Lung (tissue), 12 donors: Measurements from ENCODE around the gene TLE3. TPM values are rescaled to one million over a fixed set of nuclear protein-coding genes. Genes with fewer than 3 reads are reported as not detected.

Source experiments
- ATAC-seq: fragments of 200-7000 bp; cut with Tn5 transposase; one replicate; pipeline ENCODE4 v1.9.1; 2020; ENCODE audit warnings: moderate number of reproducible peaks; ENCODE audit not compliant: insufficient read depth, low FRiP score
- DNase-seq, 3 donors: peaks; one replicate each; pipeline ENCODE4 v3.0.0-alpha.2; 2013 to 2017
- H3K27ac ChIP-seq, 2 donors: one replicate each; pipeline ENCODE4 v1.5.1; 2013; ENCODE audit warnings: mild to moderate bottlenecking in 2 of 2, moderate library complexity in 2 of 2, control low read depth in 1 of 2, inconsistent platforms in 1 of 2, low read depth in 1 of 2, low read length in 1 of 2
- H3K27me3 ChIP-seq, 3 donors: one replicate each; pipeline ENCODE4 v1.5.1; 2013; ENCODE audit warnings: low read length in 2 of 3; ENCODE audit not compliant: control insufficient read depth in 3 of 3, insufficient read depth in 3 of 3
- H3K36me3 ChIP-seq, 4 donors: one replicate each; pipeline ENCODE4 v1.5.1; 2013; ENCODE audit warnings: low read length in 4 of 4, mild to moderate bottlenecking in 1 of 4, moderate library complexity in 1 of 4; ENCODE audit not compliant: control insufficient read depth in 4 of 4, insufficient read depth in 4 of 4
- H3K4me1 ChIP-seq, 5 donors: one replicate each; pipeline ENCODE4 v1.5.1; 2013; ENCODE audit warnings: low read length in 5 of 5, mild to moderate bottlenecking in 2 of 5, moderate library complexity in 1 of 5; ENCODE audit not compliant: control insufficient read depth in 5 of 5, insufficient read depth in 5 of 5
- H3K4me3 ChIP-seq: one replicate; pipeline ENCODE4 v1.5.1; 2013; ENCODE audit warnings: mild to moderate bottlenecking, control low read depth, moderate library complexity
- H3K9ac ChIP-seq, 2 donors: one replicate each; pipeline ENCODE4 v1.5.1; 2013; ENCODE audit warnings: low read length in 2 of 2, control low read depth in 1 of 2; ENCODE audit not compliant: insufficient read depth in 1 of 2
- H3K9me3 ChIP-seq, 4 donors: one replicate each; pipeline ENCODE4 v1.5.1; 2013; ENCODE audit warnings: low read length in 3 of 4, mild to moderate bottlenecking in 1 of 4, moderate library complexity in 1 of 4; ENCODE audit not compliant: control insufficient read depth in 4 of 4, insufficient read depth in 3 of 4
- CTCF ChIP-seq: IDR thresholded peaks from 2 replicates; pipeline ENCODE4 v1.5.1; 2012; ENCODE audit warnings: mild to moderate bottlenecking; ENCODE audit errors: control extremely low read depth, extremely low read depth
- WGBS, 2 donors: extraction: QIAGEN DNeasy Blood & Tissue Kit; methylation state at CpG; one replicate each; pipeline ENCODE4 v1.1.7; 2013; 5-methylcytosine and 5-hydroxymethylcytosine counted together
- polyA plus RNA-seq, 2 donors: library from polyadenylated mRNA; stranded (reverse); fragments of 200-250 nt; gene quantifications; one replicate each; pipeline ENCODE4 v1.2.1, GENCODE V29; 2013
- total RNA-seq, 2 donors: library from RNA; depleted of rRNA in 1 of 2; stranded (reverse); fragments of >200 nt in 1 of 2; gene quantifications; one replicate each; pipeline ENCODE4 v1.2.1, GENCODE V29; 2014 to 2021
- donor health status: control.
- donor health status: control.
- donor health status: Bipolar disorder and iron deficiency.
- donor health status: healthy.
- donor health status: DM: yes; HTN: yes; CAD: no.

TLE3 gene
- total and polyA plus RNA-seq, 4 donors = 22.7 to 77.3 (median 73.3) TPM

GRCh38 chr15:70037292-70037640 lies 60.5 kb downstream of the TLE3 start:
- DNase-seq (no peak), ATAC-seq (no peak)
- H3K36me3 ChIP-seq = no peaks in the 10 kb centered on the region
- TF ChIP-seq CTCF = no peak
- H3K9ac ChIP-seq = no peak overlapping the region
- peaks cover 0 to 2% (median 0%) of the 10 kb centered on the region in 4 donors for H3K9me3 ChIP-seq
- peaks cover 0 to 13% (median 0%) of the 10 kb centered on the region in 5 donors for H3K4me1 ChIP-seq
- no peak overlapping the region for H3K27ac ChIP-seq
- H3K27me3 ChIP-seq = peaks cover 0 to 6% (median 0%) of the 10 kb centered on the region in 3 donors
- H3K4me3 ChIP-seq = no peak overlapping the region
- 91 to 94% methylated on average over 2 of the region's 2 CpGs for WGBS, 2 donors

DNA sequence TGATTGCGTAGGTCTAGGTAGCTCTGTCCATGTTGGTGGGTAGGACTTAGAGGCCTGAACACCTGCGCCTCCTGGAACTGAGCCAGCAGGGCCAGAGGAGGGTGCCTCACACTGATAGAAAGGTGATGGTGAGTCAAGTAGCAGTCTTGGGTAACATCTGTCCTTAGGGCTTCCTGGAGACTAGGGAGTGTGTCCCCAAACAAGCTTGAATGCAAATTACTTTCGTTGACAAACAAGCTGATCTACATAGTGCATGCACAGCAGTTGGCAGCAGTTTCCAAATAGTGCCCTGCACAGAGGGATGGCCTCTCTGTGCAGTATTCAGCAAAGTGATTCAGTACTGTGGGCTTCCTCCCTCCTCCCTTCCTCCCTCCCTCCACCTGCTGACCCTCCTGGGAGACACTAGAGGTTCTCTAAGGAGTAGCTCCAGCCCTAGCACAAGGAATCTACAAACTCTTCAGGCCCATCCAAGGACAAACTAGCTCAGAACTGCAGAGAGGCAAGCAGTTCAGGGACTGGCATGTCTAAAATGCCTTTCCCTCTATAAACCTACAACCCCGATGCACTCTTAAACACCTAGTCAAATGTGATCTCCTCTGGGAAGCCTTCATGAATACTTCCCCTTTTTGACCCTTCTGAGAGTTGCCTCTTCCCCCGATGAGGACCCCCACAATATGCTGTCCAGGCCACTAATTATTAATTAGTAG lies 61.0 kb downstream of the TLE3 start:
- Histone ChIP-seq H3K9me3 (peaks cover 0 to 2% (median 0%) of the 10 kb centered on the region in 4 donors), H3K36me3 (no peaks in the 10 kb centered on the region), H3K9ac (no peak overlapping the region), H3K4me1 (peaks cover 0 to 13% (median 0%) of the 10 kb centered on the region in 5 donors), H3K27me3 (peaks cover 0 to 6% (median 0%) of the 10 kb centered on the region in 3 donors), H3K27ac (no peak overlapping the region), H3K4me3 (no peak overlapping the region)
- 87% methylated on average over 5 of the region's 5 CpGs for WGBS, 2 donors
- no peak for TF ChIP-seq CTCF
- DNase-seq (peak in 1 of 3 donors; percentile 4), ATAC-seq (no peak)

- WGBS, 2 donors = 71 to 80% methylated on average over 6 of the region's 6 CpGs
- ATAC-seq (no peak), DNase-seq (peak in 1 of 3 donors; percentile 14)
- Histone ChIP-seq H3K36me3 (no peaks in the 10 kb centered on the region), H3K27me3 (peaks cover 0 to 6% (median 0%) of the 10 kb centered on the region in 3 donors), H3K9ac (no peak overlapping the region), H3K9me3 (peaks cover 0 to 2% (median 0%) of the 10 kb centered on the region in 4 donors), H3K27ac (no peak overlapping the region), H3K4me3 (no peak overlapping the region), H3K4me1 (peaks cover 0 to 13% (median 0%) of the 10 kb centered on the region in 5 donors)
- no peak for TF ChIP-seq CTCF
Observed at GRCh38 chr15:70035719-70036077, 62.0 kb downstream of the TLE3 start.
